Calu3 (cell line): ENCODE data around the gene DHX57. TPM values are rescaled to one million over a fixed set of nuclear protein-coding genes. Genes with fewer than 3 reads are reported as not detected.

Source experiments
- BruUV-seq: library from RNA; stranded (reverse); fragments of 400-500 nt; replicated peaks from 2 replicates; lab custom pipeline; 2021; lab: Mats Ljungman, UMichigan
- CTCF ChIA-PET: fragments of 300-600 bp; sonication (Branson Sonifier 250); formaldehyde crosslinking; loops from one replicate; lab custom pipeline; 2022; ENCODE audit warnings: antibody characterized with exemption; lab: Charles Lee
- DNase-seq: peaks from one replicate; pipeline ENCODE4 v3.0.0; 2022
- H3K27ac Mint-ChIP-seq: one replicate; pipeline ENCODE4 v1.8.0; 2022; ENCODE audit warnings: mixed read lengths; ENCODE audit not compliant: unreplicated experiment
- H3K27me3 Mint-ChIP-seq: one replicate; pipeline ENCODE4 v1.8.0; 2022; ENCODE audit warnings: mixed read lengths; ENCODE audit not compliant: unreplicated experiment
- H3K36me3 Mint-ChIP-seq: one replicate; pipeline ENCODE4 v1.8.0; 2022; ENCODE audit warnings: mild to moderate bottlenecking, moderate library complexity, mixed read lengths; ENCODE audit not compliant: insufficient read depth, unreplicated experiment
- H3K4me1 Mint-ChIP-seq: one replicate; pipeline ENCODE4 v1.8.0; 2022; ENCODE audit warnings: mild to moderate bottlenecking, low read depth, mixed read lengths; ENCODE audit not compliant: unreplicated experiment
- H3K4me3 Mint-ChIP-seq: one replicate; pipeline ENCODE4 v1.8.0; 2022; ENCODE audit warnings: mild to moderate bottlenecking, low read depth, moderate library complexity, mixed read lengths; ENCODE audit not compliant: unreplicated experiment
- H3K9me3 Mint-ChIP-seq: one replicate; pipeline ENCODE4 v1.8.0; 2022; ENCODE audit warnings: low read depth, mixed read lengths; ENCODE audit not compliant: unreplicated experiment
- CTCF ChIP-seq: fragments of 200-600 bp; IDR thresholded peaks from one replicate; pipeline ENCODE4 v1.8.0; 2022; ENCODE audit warnings: antibody characterized with exemption; ENCODE audit not compliant: unreplicated experiment
- intact Hi-C: fragments of 100-400 bp; cut with micrococcal nuclease; formaldehyde crosslinking; loops from one replicate; pipeline ENCODE4 v1.10.0; 2022; ENCODE audit not compliant: unreplicated experiment
- total RNA-seq: library from RNA; stranded (reverse); gene quantifications from 2 replicates; pipeline ENCODE4 v1.2.3, GENCODE V29; 2022

Gene DHX57
- total RNA-seq, 1 experiment from 2014 or later = 20.3 TPM

- H3K27me3 Mint-ChIP-seq = no peaks in the 10 kb centered on the region
- H3K9me3 Mint-ChIP-seq = no peaks in the 10 kb centered on the region
- intact Hi-C loops = no loop called here
- BruUV-seq = no TSS peak
- H3K36me3 Mint-ChIP-seq = no peaks in the 10 kb centered on the region
- H3K4me3 Mint-ChIP-seq = no peak overlapping the region
- TF ChIP-seq CTCF = no peak
- no peak for DNase-seq
- CTCF ChIA-PET = interaction anchor here (0.6 to 0.7 kb wide), 3 partner anchors 419 to 789 kb away, joined by 4 to 6 read pairs (median 4); no protein-coding TSS in a partner anchor
- H3K27ac Mint-ChIP-seq = no peak overlapping the region
- no peaks in the 10 kb centered on the region for H3K4me1 Mint-ChIP-seq
Observed at GRCh38 chr2:38912619-38913018, 36.9 kb upstream of the DHX57 start.

GRCh38 chr2:38911191-38911590 is 35.5 kb upstream of the DHX57 start:
- no peak for DNase-seq
- CTCF ChIA-PET = no interaction called here
- Mint-ChIP-seq H3K36me3 (no peaks in the 10 kb centered on the region), H3K27me3 (no peaks in the 10 kb centered on the region), H3K4me3 (no peak overlapping the region), H3K27ac (no peak overlapping the region), H3K9me3 (no peaks in the 10 kb centered on the region), H3K4me1 (no peaks in the 10 kb centered on the region)
- no TSS peak for BruUV-seq
- intact Hi-C loops = no loop called here
- no peak for TF ChIP-seq CTCF

GRCh38 chr2:38909872-38910271 is 34.1 kb upstream of the DHX57 start:
- Mint-ChIP-seq H3K27me3 (no peaks in the 10 kb centered on the region), H3K4me1 (no peaks in the 10 kb centered on the region), H3K36me3 (no peaks in the 10 kb centered on the region), H3K4me3 (no peak overlapping the region), H3K27ac (no peak overlapping the region), H3K9me3 (no peaks in the 10 kb centered on the region)
- no TSS peak for BruUV-seq
- CTCF ChIA-PET = interaction anchor here (0.6 to 1.0 kb wide), 2 partner anchors 10 to 11 kb away, joined by 3 read pairs; no protein-coding TSS in a partner anchor
- TF ChIP-seq CTCF = no peak
- intact Hi-C loops = no loop called here
- no peak for DNase-seq

- BruUV-seq = no TSS peak
- intact Hi-C loops = no loop called here
- no peaks in the 10 kb centered on the region for H3K27me3 Mint-ChIP-seq
- peak; percentile 3 for DNase-seq
- no peaks in the 10 kb centered on the region for H3K9me3 Mint-ChIP-seq
- no peaks in the 10 kb centered on the region for H3K36me3 Mint-ChIP-seq
- H3K4me3 Mint-ChIP-seq = no peak overlapping the region
- no peak for TF ChIP-seq CTCF
- no peaks in the 10 kb centered on the region for H3K4me1 Mint-ChIP-seq
- no peak overlapping the region for H3K27ac Mint-ChIP-seq
- CTCF ChIA-PET = no interaction called here
Observed at GRCh38 chr2:38907743-38908562, 32.2 kb upstream of the DHX57 start.
